Measurements from ENCODE around the gene CPXM2.

Gene CPXM2

DNA sequence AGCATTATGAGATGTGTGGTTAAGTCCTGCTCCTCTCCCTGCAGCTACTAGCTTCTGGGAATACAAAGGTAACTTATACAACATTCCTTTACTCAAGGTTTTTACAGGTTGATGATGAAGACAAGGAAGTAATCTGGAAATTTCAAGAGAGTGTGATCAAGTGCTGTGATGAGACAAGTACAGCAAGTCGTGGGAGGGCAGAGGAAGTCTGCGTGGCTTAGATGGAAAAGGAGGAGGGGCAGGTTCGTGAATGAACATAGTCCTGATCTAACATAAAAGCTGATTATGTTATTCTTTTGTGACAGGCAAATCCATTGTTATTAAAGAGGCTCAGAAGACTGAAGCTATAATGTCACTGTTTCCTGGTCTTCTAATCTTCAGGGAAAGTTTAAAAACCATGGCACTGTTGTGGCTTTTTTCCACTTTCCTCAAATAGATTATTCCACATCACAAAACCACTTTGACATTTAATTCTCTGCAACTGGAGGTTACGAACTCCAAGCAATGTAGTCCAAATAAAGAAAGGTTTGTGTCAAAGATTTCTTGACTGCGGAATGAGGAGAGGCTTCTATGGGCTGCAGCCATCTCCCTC, 84.1 kb downstream of the CPXM2 start:
- TF ChIP-seq, protein P1, sequence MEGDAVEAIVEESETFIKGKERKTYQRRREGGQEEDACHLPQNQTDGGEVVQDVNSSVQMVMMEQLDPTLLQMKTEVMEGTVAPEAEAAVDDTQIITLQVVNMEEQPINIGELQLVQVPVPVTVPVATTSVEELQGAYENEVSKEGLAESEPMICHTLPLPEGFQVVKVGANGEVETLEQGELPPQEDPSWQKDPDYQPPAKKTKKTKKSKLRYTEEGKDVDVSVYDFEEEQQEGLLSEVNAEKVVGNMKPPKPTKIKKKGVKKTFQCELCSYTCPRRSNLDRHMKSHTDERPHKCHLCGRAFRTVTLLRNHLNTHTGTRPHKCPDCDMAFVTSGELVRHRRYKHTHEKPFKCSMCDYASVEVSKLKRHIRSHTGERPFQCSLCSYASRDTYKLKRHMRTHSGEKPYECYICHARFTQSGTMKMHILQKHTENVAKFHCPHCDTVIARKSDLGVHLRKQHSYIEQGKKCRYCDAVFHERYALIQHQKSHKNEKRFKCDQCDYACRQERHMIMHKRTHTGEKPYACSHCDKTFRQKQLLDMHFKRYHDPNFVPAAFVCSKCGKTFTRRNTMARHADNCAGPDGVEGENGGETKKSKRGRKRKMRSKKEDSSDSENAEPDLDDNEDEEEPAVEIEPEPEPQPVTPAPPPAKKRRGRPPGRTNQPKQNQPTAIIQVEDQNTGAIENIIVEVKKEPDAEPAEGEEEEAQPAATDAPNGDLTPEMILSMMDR (conservative IDR thresholded peaks at IDR 0.05): no peak
- no peak for TF ChIP-seq ZFX (IDR thresholded peaks at IDR 0.05)
- H3K27ac ChIP-seq: no peak overlapping the region

DNA sequence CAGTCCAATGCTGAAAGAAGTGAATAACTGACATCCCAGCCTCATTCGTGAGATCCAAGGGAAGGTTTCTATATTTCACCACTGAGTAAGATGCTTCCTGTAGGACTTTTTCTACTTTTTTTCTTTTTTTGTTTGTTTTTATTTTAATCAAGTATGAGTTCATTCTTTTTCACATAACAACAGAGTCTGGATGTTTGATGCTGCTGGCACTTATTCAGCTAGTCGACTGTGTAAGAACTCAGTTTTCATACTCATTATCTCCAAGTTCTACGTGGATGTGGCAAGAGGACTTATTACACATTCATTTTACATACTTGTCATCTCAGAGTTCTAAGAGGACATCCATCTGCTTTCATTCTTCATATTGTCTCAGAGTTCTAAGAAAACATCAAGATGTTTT, 86.9 kb downstream of the CPXM2 start:
- H3K27ac ChIP-seq: no peak overlapping the region
- TF ChIP-seq ZFX (IDR thresholded peaks at IDR 0.05): no peak
- TF ChIP-seq, protein P1 (conservative IDR thresholded peaks at IDR 0.05): no peak

DNA sequence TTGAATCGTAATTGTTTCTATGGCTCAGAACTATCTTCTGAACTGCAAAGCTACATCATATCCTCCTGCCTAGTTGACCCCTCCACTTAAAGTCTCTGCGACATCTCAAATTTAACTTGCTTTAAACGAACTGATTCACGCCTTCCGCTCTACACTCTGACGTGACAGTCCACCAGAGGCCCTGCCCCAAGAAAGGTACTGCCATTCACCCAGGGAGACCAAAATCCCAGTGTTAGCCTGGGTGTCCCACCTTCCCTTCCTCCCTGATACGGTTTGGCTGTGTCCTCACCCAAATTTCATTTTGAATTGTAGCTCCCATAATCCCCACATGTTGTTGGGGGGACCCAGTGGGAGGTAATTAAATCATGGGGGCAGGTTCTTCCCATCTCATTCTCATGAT, 90.8 kb downstream of the CPXM2 start:
- H3K27ac ChIP-seq: no peak overlapping the region

DNA sequence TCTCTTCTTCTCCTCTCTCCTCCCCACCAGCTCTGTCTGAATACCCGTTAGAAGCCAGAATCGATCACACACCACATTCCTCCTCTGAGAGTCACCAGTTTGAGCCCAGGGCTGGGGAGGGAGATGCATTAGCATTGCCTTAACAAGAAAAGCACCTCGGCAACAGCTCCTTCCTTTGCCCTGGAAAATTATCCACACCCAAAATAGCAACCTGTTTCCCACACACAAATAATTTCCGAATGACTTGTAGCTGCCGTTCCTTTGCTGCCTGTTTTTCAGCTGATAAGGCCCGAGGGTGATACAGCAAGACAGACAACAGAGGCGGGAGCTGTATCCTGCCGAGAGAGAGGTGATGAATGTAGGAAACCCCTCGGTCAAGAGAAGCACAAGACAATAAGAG, 91.3 kb downstream of the CPXM2 start:
- TF ChIP-seq, protein P1 (conservative IDR thresholded peaks at IDR 0.05): no peak
- TF ChIP-seq ZFX (IDR thresholded peaks at IDR 0.05): no peak
- no peak overlapping the region for H3K27ac ChIP-seq

More for the DNA sequence above, 90.8 kb downstream of the CPXM2 start:
- TF ChIP-seq, protein P1 (conservative IDR thresholded peaks at IDR 0.05): no peak
- no peak for TF ChIP-seq ZFX (IDR thresholded peaks at IDR 0.05)

DNA sequence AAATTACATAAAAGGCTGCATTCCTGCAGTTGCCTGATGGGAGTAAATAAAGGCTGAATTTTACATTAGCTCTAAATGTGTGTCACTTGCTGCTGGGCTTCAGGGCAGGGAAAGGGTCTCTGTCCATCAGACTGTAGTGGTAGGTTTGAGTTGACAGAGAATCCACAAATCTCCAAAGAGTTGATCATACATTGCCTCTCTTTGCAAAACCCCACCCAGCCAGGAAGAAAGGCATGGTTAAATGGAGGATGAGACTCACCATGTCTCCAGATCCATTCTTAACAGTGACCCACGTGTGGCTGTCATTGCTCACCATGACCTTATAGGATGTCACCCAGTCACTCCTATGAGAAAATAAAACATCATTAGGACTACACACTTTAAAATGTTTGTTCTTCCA, 92.8 kb downstream of the CPXM2 start:
- H3K27ac ChIP-seq: no peak overlapping the region
- no peak for TF ChIP-seq ZFX (IDR thresholded peaks at IDR 0.05)
- TF ChIP-seq, protein P1 (conservative IDR thresholded peaks at IDR 0.05): no peak

DNA sequence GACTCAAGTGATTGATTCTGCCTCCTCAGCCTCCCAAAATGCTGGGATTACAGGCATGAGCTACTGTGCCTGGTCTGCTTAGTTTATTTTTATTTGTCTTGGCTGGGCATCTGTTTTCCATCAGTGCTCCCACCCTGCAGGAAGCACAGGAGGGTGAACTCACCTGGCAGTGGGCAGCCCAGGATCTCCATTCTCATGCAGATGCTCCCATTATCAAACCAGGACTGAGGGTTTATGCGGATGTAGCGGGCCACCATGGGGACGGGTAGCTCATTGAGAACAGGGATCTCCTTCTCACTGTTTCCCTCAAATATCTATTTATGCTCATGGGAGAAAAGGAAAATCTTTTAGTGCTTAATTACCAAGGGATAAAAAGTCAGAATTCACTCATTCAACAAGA, 93.8 kb downstream of the CPXM2 start:
- no peak overlapping the region for H3K27ac ChIP-seq
- TF ChIP-seq ZFX (IDR thresholded peaks at IDR 0.05): no peak
- TF ChIP-seq, protein P1 (conservative IDR thresholded peaks at IDR 0.05): no peak

DNA sequence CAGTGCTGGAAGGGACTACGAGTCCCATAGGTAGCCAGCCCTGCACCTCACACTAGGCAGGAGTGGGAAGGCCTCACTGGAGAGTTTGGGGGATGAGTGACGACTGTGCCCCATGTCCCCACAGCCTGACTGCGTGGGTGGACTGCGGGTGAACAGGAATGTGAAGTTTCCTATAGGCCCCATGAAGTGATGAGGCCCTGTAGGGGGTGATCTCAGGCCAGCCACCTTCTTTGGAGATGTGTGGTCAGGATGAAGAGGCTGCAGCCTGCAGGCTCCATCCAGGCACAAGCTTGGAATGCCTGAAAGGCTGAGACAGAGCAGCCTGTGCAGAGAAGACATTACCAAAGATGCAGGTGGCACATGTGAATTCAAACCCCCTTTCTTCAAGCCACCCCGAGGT, 94.9 kb downstream of the CPXM2 start:
- TF ChIP-seq ZFX (IDR thresholded peaks at IDR 0.05): no peak
- TF ChIP-seq, protein P1 (conservative IDR thresholded peaks at IDR 0.05): no peak
- no peak overlapping the region for H3K27ac ChIP-seq
